GM11168 (cell line): Measurements from ENCODE around the gene NOX3.
"Not testable (repeated sequence)": the region's sequence is repeated elsewhere in the genome, so short reads cannot be mapped to it uniquely, and the experiment has no call there.

Source experiments
- in situ Hi-C: fragments of 300-500 bp; cut with MboI; formaldehyde crosslinking; loops from one replicate; pipeline ENCODE4 v1.12.0; 2022; ENCODE audit warnings: low sequenced_read_pairs; ENCODE audit not compliant: unreplicated experiment

Gene NOX3

GRCh38 chr6:155470979-155471616, 15.5 kb upstream of the NOX3 start:
- in situ Hi-C loops = not testable (repeated sequence)

- in situ Hi-C loops = not testable (repeated sequence)
Measured at GRCh38 chr6:155468543-155468942, 12.9 kb upstream of the NOX3 start.

GRCh38 chr6:155466539-155466938, 10.9 kb upstream of the NOX3 start:
- in situ Hi-C loops = no loop called here

- in situ Hi-C loops = no loop called here
Measured at GRCh38 chr6:155461556-155461955, 5.9 kb upstream of the NOX3 start.

- in situ Hi-C loops = no loop called here
Measured at GRCh38 chr6:155454471-155454870, 1.2 kb downstream of the NOX3 start.

- in situ Hi-C loops = no loop called here
Measured at GRCh38 chr6:155454008-155454407, 1.6 kb downstream of the NOX3 start.

- in situ Hi-C loops = no loop called here
Measured at GRCh38 chr6:155452576-155452975, 3.1 kb downstream of the NOX3 start.

GRCh38 chr6:155451530-155451929, 4.1 kb downstream of the NOX3 start:
- in situ Hi-C loops = not testable (repeated sequence)

GRCh38 chr6:155450240-155450581, 5.4 kb downstream of the NOX3 start:
- in situ Hi-C loops = no loop called here

- in situ Hi-C loops = no loop called here
Measured at GRCh38 chr6:155449450-155450239, 6.0 kb downstream of the NOX3 start.

- in situ Hi-C loops = no loop called here
Measured at GRCh38 chr6:155448668-155449449, 6.8 kb downstream of the NOX3 start.

- in situ Hi-C loops = no loop called here
Measured at GRCh38 chr6:155447949-155448348, 7.7 kb downstream of the NOX3 start.

- in situ Hi-C loops = no loop called here
Measured at GRCh38 chr6:155444952-155445903, 10.4 kb downstream of the NOX3 start.

GRCh38 chr6:155444120-155444917, 11.3 kb downstream of the NOX3 start:
- in situ Hi-C loops = no loop called here

GRCh38 chr6:155443168-155443567, 12.5 kb downstream of the NOX3 start:
- in situ Hi-C loops = no loop called here

- in situ Hi-C loops = no loop called here
Measured at GRCh38 chr6:155442562-155442961, 13.1 kb downstream of the NOX3 start.

GRCh38 chr6:155441112-155441465, 14.6 kb downstream of the NOX3 start:
- in situ Hi-C loops = no loop called here

GRCh38 chr6:155440398-155441111, 15.1 kb downstream of the NOX3 start:
- in situ Hi-C loops = no loop called here

GRCh38 chr6:155439376-155439775, 16.3 kb downstream of the NOX3 start:
- in situ Hi-C loops = no loop called here
